ENCODE data around the gene JSRP1. TPM values are rescaled to one million over a fixed set of nuclear protein-coding genes. Genes with fewer than 3 reads are reported as not detected.

JSRP1 gene
- total and polyA plus RNA-seq, 2 of the 8 experiments (the other 6 are each of a cell fraction or from before 2014, with no cell fraction given): 0.24 to 0.56 TPM

- Histone ChIP-seq H3K4me2 (ENCODE audit: insufficient read depth in 1 of 2, low read depth in 2 of 2, low read length in 2 of 2) (no peak overlapping the region), H2BK120ac (replicated peaks; ENCODE audit: low read depth, low read length) (no peak overlapping the region), H2BK15ac (ENCODE audit: low read length) (no peak overlapping the region), H3K56ac (replicated peaks; ENCODE audit: insufficient read length, low read depth, low read length) (no peak overlapping the region), H3K36me3 (ENCODE audit: control insufficient read depth in 2 of 4, insufficient read depth in 4 of 4, low read length in 3 of 4) (peaks cover 4 to 44% (median 15%) of the 10 kb centered on the region in 4 experiments), H3K4me1 (replicated peaks in 1 of 4; ENCODE audit: control insufficient read depth in 3 of 4, insufficient read depth in 4 of 4, low read length in 3 of 4) (no peaks in the 10 kb centered on the region), H4K91ac (replicated peaks; ENCODE audit: insufficient read length, low read length) (no peak overlapping the region), H3K9me3 (ENCODE audit: insufficient read depth in 2 of 2, low read depth in 1 of 2, low read length in 1 of 2) (no peaks in the 10 kb centered on the region), H3K23ac (ENCODE audit: insufficient read length) (no peak overlapping the region), H3K14ac (ENCODE audit: insufficient read length) (no peak overlapping the region), H3K4ac (replicated peaks; ENCODE audit: insufficient read length, low read depth, low read length) (no peak overlapping the region), H3K27me3 (replicated peaks in 1 of 4; ENCODE audit: control insufficient read depth in 3 of 4, extremely low read depth in 1 of 4, insufficient read depth in 3 of 4, low read length in 3 of 4) (no peaks in the 10 kb centered on the region), H4K5ac (ENCODE audit: insufficient read length, low read depth, low read length) (no peak overlapping the region), H2AK5ac (ENCODE audit: low read depth, low read length) (no peak overlapping the region), H3K79me1 (ENCODE audit: low read depth, low read length) (no peaks in the 10 kb centered on the region), H3K4me3 (ENCODE audit: extremely low read depth in 1 of 4, insufficient read depth in 2 of 4, low read depth in 3 of 4, low read length in 4 of 4) (no peak overlapping the region), H3K27ac (ENCODE audit: low read depth, low read length) (no peak overlapping the region), H3K9ac (replicated peaks in 1 of 4; ENCODE audit: extremely low read depth in 1 of 4, low read depth in 3 of 4, low read length in 3 of 4) (no peak overlapping the region), H3K18ac (ENCODE audit: extremely low read depth, low read length) (no peak overlapping the region), H3K23me2 (ENCODE audit: low read depth, low read length) (no peaks in the 10 kb centered on the region), H2BK12ac (ENCODE audit: low read depth, low read length) (no peak overlapping the region), H3K79me2 (ENCODE audit: control insufficient read depth in 1 of 2, insufficient read depth in 2 of 2, low read length in 2 of 2) (no peaks in the 10 kb centered on the region), H4K20me1 (replicated peaks in 1 of 2; ENCODE audit: control insufficient read depth in 1 of 2, insufficient read depth in 2 of 2, low read length in 2 of 2) (peaks cover 0 to 8% of the 10 kb centered on the region in 2 experiments), H2BK20ac (ENCODE audit: low read length) (no peak overlapping the region), H2BK5ac (ENCODE audit: low read depth, low read length) (no peak overlapping the region), H4K8ac (ENCODE audit: extremely low read depth, insufficient read depth, low read length) (no peak overlapping the region), H2AFZ (ENCODE audit: low read length) (no peak overlapping the region)
- CTCF ChIA-PET (ENCODE audit: partially characterized antibody): interaction anchor here (0.6 to 1.0 kb wide), 4 partner anchors 10 to 30 kb away, joined by 3 to 4 read pairs (median 3); no protein-coding TSS in a partner anchor
- WGBS, 2 experiments (ENCODE audit: extremely low coverage in 1 of 2, insufficient coverage in 1 of 2, insufficient read length in 1 of 2, insufficient replicate concordance in 2 of 2, low coverage in 1 of 2, low lambda C conversion rate in 2 of 2, missing lambda C conversion rate in 1 of 2): 95% methylated on average over 7 of the region's 18 CpGs; no CpG with 5 or more reads in 1 of the 2 experiments
- FAIRE-seq: no peak
- POLR2A ChIA-PET (ENCODE audit: partially characterized antibody): interaction anchor here (0.9 to 5.6 kb wide), 2 partner anchors 7 to 16 kb away, joined by 3 to 34 read pairs; no protein-coding TSS in a partner anchor
- DNase-seq (ENCODE audit: low read depth in 1 of 2, low spot score in 2 of 2): no peak
- TF ChIP-seq MAFK (IDR thresholded peaks at IDR 0.05; ENCODE audit: low read depth, low read length) (no peak), CBX8 (IDR thresholded peaks at IDR 0.05; ENCODE audit: borderline replicate concordance, low read depth, low read length) (no peak), CREB1 (IDR thresholded peaks at IDR 0.05) (no peak), CTBP2 (IDR thresholded peaks at IDR 0.05; ENCODE audit: borderline replicate concordance, insufficient read depth, insufficient read length, low read length) (no peak), FOSL1 (IDR thresholded peaks at IDR 0.05; ENCODE audit: insufficient read depth, low read depth, low read length) (no peak), HDAC2 (IDR thresholded peaks at IDR 0.05; ENCODE audit: borderline replicate concordance in 1 of 2, low read depth in 2 of 2, low read length in 2 of 2) (no peak), SIX5 (IDR thresholded peaks at IDR 0.05; ENCODE audit: low read depth, low read length) (no peak), USF2 (IDR thresholded peaks at IDR 0.05; ENCODE audit: low read length) (no peak), JUND (IDR thresholded peaks at IDR 0.05; ENCODE audit: low read length) (no peak), YY1 (IDR thresholded peaks at IDR 0.05; ENCODE audit: low read depth, low read length) (no peak), TBP (IDR thresholded peaks at IDR 0.05; ENCODE audit: low read depth, low read length) (no peak), CBX5 (IDR thresholded peaks at IDR 0.05; ENCODE audit: low read depth, low read length) (no peak), TEAD4 (IDR thresholded peaks at IDR 0.05; ENCODE audit: low read depth, low read length) (no peak), MAX (IDR thresholded peaks at IDR 0.05) (no peak)
Measured at GRCh38 chr19:2223391-2223790, 32.8 kb downstream of the JSRP1 start.
